Stomach (tissue), 4 donors: Measurements from ENCODE around the gene FBXL2.

Source experiments
- CTCF ChIP-seq, 7 experiments: fragments of 450-650 bp in 4 of 7; fragments of 200-600 bp in 3 of 7; sonication (generic) in 3 of 7; IDR thresholded peaks; one replicate each; pipeline ENCODE4 v1.5.1; 2016 to 2019; ENCODE audit warnings: antibody characterized with exemption in 7 of 7, control low read depth in 2 of 7, mild to moderate bottlenecking in 1 of 7
- EP300 ChIP-seq: sonication (generic); formaldehyde crosslinking; IDR thresholded peaks from one replicate; pipeline ENCODE4 v1.6.1; 2017; ENCODE audit warnings: antibody characterized with exemption
- POLR2A ChIP-seq, 4 donors: fragments of 450-650 bp; IDR thresholded peaks; one replicate each; pipeline ENCODE4 v1.6.1; 2016; ENCODE audit warnings: antibody characterized with exemption in 4 of 4, control low read depth in 2 of 4, mild to moderate bottlenecking in 1 of 4, moderate library complexity in 1 of 4

GRCh38 chr3:33391255-33391995, 114.2 kb downstream of the FBXL2 start:
- TF ChIP-seq CTCF (IDR thresholded peaks at IDR 0.05): no peak
- TF ChIP-seq POLR2A (IDR thresholded peaks at IDR 0.05): no peak
- TF ChIP-seq EP300: no peak
